Hepatocyte (in vitro differentiated cells): ENCODE data around the gene STIP1. TPM values are rescaled to one million over a fixed set of nuclear protein-coding genes. Genes with fewer than 3 reads are reported as not detected.

Experiments used
- DNase-seq: peaks from one replicate; pipeline ENCODE4 v3.0.0-alpha.2; 2016; ENCODE audit warnings: low spot score
- H2AFZ ChIP-seq: fragments of 200-600 bp; sonication (generic); 2 replicates; pipeline ENCODE4 v1.6.0; 2016; ENCODE audit warnings: antibody characterized with exemption, mild to moderate bottlenecking
- H3K27ac ChIP-seq: fragments of 200-600 bp; sonication (generic); 2 replicates; pipeline ENCODE4 v1.5.1; 2016; ENCODE audit warnings: mild to moderate bottlenecking
- H3K27me3 ChIP-seq: fragments of 200-600 bp; sonication (generic); 2 replicates; pipeline ENCODE4 v1.6.1; 2016
- H3K36me3 ChIP-seq: fragments of 200-600 bp; sonication (generic); replicated peaks from 2 replicates; pipeline ENCODE4 v1.5.1; 2016; ENCODE audit warnings: low read depth; ENCODE audit not compliant: insufficient read depth
- H3K4me1 ChIP-seq: fragments of 200-600 bp; sonication (generic); 2 replicates; pipeline ENCODE4 v1.5.1; 2016; ENCODE audit warnings: mild to moderate bottlenecking, moderate library complexity; ENCODE audit not compliant: insufficient read depth
- H3K4me2 ChIP-seq: fragments of 200-600 bp; sonication (generic); 2 replicates; pipeline ENCODE4 v1.6.0; 2016
- H3K4me3 ChIP-seq: fragments of 200-600 bp; sonication (generic); 2 replicates; pipeline ENCODE4 v1.5.1; 2016; ENCODE audit warnings: mild to moderate bottlenecking
- H3K79me2 ChIP-seq: fragments of 200-600 bp; sonication (generic); 2 replicates; pipeline ENCODE4 v1.6.0; 2017; ENCODE audit warnings: mild to moderate bottlenecking
- H3K9me2 ChIP-seq: fragments of 200-600 bp; sonication (generic); replicated peaks from 2 replicates; pipeline ENCODE4 v1.6.0; 2017; ENCODE audit warnings: mild to moderate bottlenecking; ENCODE audit not compliant: insufficient read depth
- H3K9me3 ChIP-seq: fragments of 200-600 bp; sonication (generic); 2 replicates; pipeline ENCODE4 v1.5.1; 2016; ENCODE audit warnings: low read depth, mild to moderate bottlenecking
- H4K20me1 ChIP-seq: fragments of 200-600 bp; sonication (generic); 2 replicates; pipeline ENCODE4 v1.6.0; 2016; ENCODE audit warnings: mild to moderate bottlenecking; ENCODE audit not compliant: insufficient read depth, poor library complexity, severe bottlenecking
- CTCF ChIP-seq: fragments of 200-600 bp; sonication (generic); IDR thresholded peaks from 2 replicates; pipeline ENCODE4 v1.5.1; 2016; ENCODE audit warnings: antibody characterized with exemption, mild to moderate bottlenecking; ENCODE audit not compliant: poor library complexity
- EZH2 ChIP-seq: fragments of 200-600 bp; sonication (generic); IDR thresholded peaks from 2 replicates; pipeline ENCODE4 v1.6.1; 2016; ENCODE audit warnings: antibody characterized with exemption, mild to moderate bottlenecking, borderline replicate concordance
- EZH2phosphoT487 ChIP-seq: fragments of 200-600 bp; sonication (generic); IDR thresholded peaks from one replicate; pipeline ENCODE4 v1.6.1; 2018; ENCODE audit warnings: antibody characterized with exemption, mild to moderate bottlenecking, low read depth, moderate library complexity; ENCODE audit not compliant: unreplicated experiment, severe bottlenecking
- whole genome bisulfite sequencing: methylation state at CpG from one replicate; pipeline ENCODE4 v1.1.6; 2016; ENCODE audit warnings: low lambda C conversion rate; ENCODE audit errors: missing lambda C conversion rate; 5-methylcytosine and 5-hydroxymethylcytosine counted together
- polyA plus RNA-seq: library from polyadenylated mRNA; unstranded; fragments of >200 nt; fragmentation: Nextera tagmentation; extraction: Ambion mirVana; gene quantifications from 2 replicates; pipeline ENCODE4 v1.2.1, GENCODE V29; 2016
- total RNA-seq: library from RNA; depleted of rRNA; stranded (reverse); fragments of >200 nt; gene quantifications from 2 replicates; pipeline ENCODE4 v1.2.3, GENCODE V29; 2014

STIP1 gene
- total and polyA plus RNA-seq, 2 experiments from 2014 or later, result 113 to 131 TPM

- Histone ChIP-seq H2AFZ (no peak overlapping the region), H3K4me2 (no peak overlapping the region), H3K9me3 (no peaks in the 10 kb centered on the region), H3K27ac (no peak overlapping the region), H3K79me2 (peaks cover 7% of the 10 kb centered on the region), H3K4me1 (no peaks in the 10 kb centered on the region), H3K9me2 (no peaks in the 10 kb centered on the region), H3K27me3 (no peaks in the 10 kb centered on the region), H4K20me1 (peaks cover 8% of the 10 kb centered on the region), H3K4me3 (no peak overlapping the region), H3K36me3 (no peaks in the 10 kb centered on the region)
- no peak for DNase-seq
- no peak for TF ChIP-seq CTCF
- no peak for TF ChIP-seq EZH2phosphoT487
- TF ChIP-seq EZH2, result no peak
- WGBS, result 83% methylated on average over 9 of the region's 9 CpGs
Observed at GRCh38 chr11:64196626-64197025, 10.7 kb downstream of the STIP1 start.

GRCh38 chr11:64198511-64198910 lies 12.5 kb downstream of the STIP1 start:
- TF ChIP-seq EZH2phosphoT487 (no peak), CTCF (no peak), EZH2 (no peak)
- H3K27me3 ChIP-seq, result no peaks in the 10 kb centered on the region
- peaks cover 5% of the 10 kb centered on the region for H3K79me2 ChIP-seq
- DNase-seq, result no peak
- no peak overlapping the region for H2AFZ ChIP-seq
- no peaks in the 10 kb centered on the region for H4K20me1 ChIP-seq
- 100% methylated on average over 2 of the region's 2 CpGs for WGBS
- H3K9me3 ChIP-seq, result no peaks in the 10 kb centered on the region
- no peaks in the 10 kb centered on the region for H3K4me1 ChIP-seq
- H3K27ac ChIP-seq, result no peak overlapping the region
- H3K36me3 ChIP-seq, result no peaks in the 10 kb centered on the region
- no peak overlapping the region for H3K4me3 ChIP-seq
- H3K4me2 ChIP-seq, result no peak overlapping the region
- H3K9me2 ChIP-seq, result no peaks in the 10 kb centered on the region

- WGBS, result 82% methylated on average over 3 of the region's 3 CpGs
- no peaks in the 10 kb centered on the region for H3K27me3 ChIP-seq
Observed at GRCh38 chr11:64201543-64201942, 15.6 kb downstream of the STIP1 start.

More at GRCh38 chr11:64201543-64201942, 15.6 kb downstream of the STIP1 start:
- no peak overlapping the region for H3K4me3 ChIP-seq
- H3K9me3 ChIP-seq, result no peaks in the 10 kb centered on the region
- H3K27ac ChIP-seq, result no peak overlapping the region
- TF ChIP-seq EZH2phosphoT487, result no peak
- TF ChIP-seq EZH2, result no peak
- TF ChIP-seq CTCF, result no peak
- DNase-seq, result no peak
- H4K20me1 ChIP-seq, result no peaks in the 10 kb centered on the region
- H3K4me1 ChIP-seq, result no peaks in the 10 kb centered on the region
- no peak overlapping the region for H3K4me2 ChIP-seq
- H3K36me3 ChIP-seq, result no peaks in the 10 kb centered on the region
- no peak overlapping the region for H2AFZ ChIP-seq
- H3K79me2 ChIP-seq, result no peaks in the 10 kb centered on the region
- H3K9me2 ChIP-seq, result no peaks in the 10 kb centered on the region
